ENCODE results near the gene THG1L. TPM values are rescaled to one million over a fixed set of nuclear protein-coding genes. Genes with fewer than 3 reads are reported as not detected.
"Not testable (repeated sequence)": the region's sequence is repeated elsewhere in the genome, so short reads cannot be mapped to it uniquely, and the experiment has no call there.

The THG1L gene
- total and polyA plus RNA-seq, 10 of the 15 experiments (the other 5 are each of a cell fraction or from before 2014, with no cell fraction given), result 24.8 to 58.0 (median 34.5) TPM

- POLR2A ChIA-PET, result interaction anchor here (0.6 kb wide), 1 partner anchor 125 kb away, joined by 3 read pairs; no protein-coding TSS in a partner anchor
- FAIRE-seq; RAD21 ChIA-PET (ENCODE audit: unreplicated experiment); H2AFZ ChIP-seq (ENCODE audit: control insufficient read depth, low read depth, low read length); H4K20me1 ChIP-seq (ENCODE audit: control insufficient read depth, insufficient read depth); in situ Hi-C loops (cut with MboI); H3K4me1 ChIP-seq (ENCODE audit: control insufficient read depth, insufficient read depth, low read length); SMC1A ChIA-PET (ENCODE audit: uncharacterized antibody, unreplicated experiment); H3K36me3 ChIP-seq (ENCODE audit: control insufficient read depth in 2 of 2, insufficient read depth in 2 of 2, low read length in 1 of 2); H3K27me3 ChIP-seq (replicated peaks in 1 of 2; ENCODE audit: control insufficient read depth in 2 of 2, insufficient read depth in 2 of 2, low read length in 1 of 2); H3K9me3 ChIP-seq (replicated peaks; ENCODE audit: control insufficient read depth, insufficient read depth, low read length); BruUV-seq (replicated peaks); H3K27ac ChIP-seq (ENCODE audit: control insufficient read depth, insufficient read depth); ATAC-seq; H3K9ac ChIP-seq (ENCODE audit: control insufficient read depth, insufficient read depth, low read length); DNase-seq (ENCODE audit: low read depth, low spot score); H3K4me2 ChIP-seq (ENCODE audit: control insufficient read depth, insufficient read depth); H3K79me2 ChIP-seq (ENCODE audit: control insufficient read depth, insufficient read depth, low read length); H3K4me3 ChIP-seq; intact Hi-C loops (cut with micrococcal nuclease; ENCODE audit: unreplicated experiment): not testable (repeated sequence)
- WGBS (ENCODE audit: insufficient coverage, insufficient replicate concordance, low lambda C conversion rate, missing lambda C conversion rate), result 77% methylated on average over 2 of the region's 2 CpGs
- CTCF ChIA-PET, result interaction anchor here (8.8 kb wide), 1 partner anchor 19 kb away, joined by 76 read pairs; the partner anchor contains the start of gene LSM11
Observed at GRCh38 chr5:157722895-157723294, 8.3 kb upstream of the THG1L start.

DNA sequence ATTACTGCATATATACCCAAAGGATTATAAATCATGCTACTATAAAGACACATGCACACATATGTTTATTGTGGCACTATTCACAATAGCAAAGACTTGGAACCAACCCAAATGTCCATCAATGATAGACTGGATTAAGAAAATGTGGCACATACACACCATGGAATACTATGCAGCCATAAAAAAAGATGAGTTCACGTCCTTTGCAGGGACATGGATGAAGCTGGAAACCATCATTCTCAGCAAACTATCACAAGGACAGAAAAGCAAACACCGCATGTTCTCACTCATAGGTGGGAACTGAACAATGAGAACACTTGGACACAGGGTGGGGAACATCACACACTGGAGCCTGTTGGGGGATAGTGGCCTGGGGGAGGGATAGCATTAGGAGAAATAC, 4.6 kb upstream of the THG1L start:
- intact Hi-C loops (cut with micrococcal nuclease; ENCODE audit: unreplicated experiment); FAIRE-seq; H3K79me2 ChIP-seq (ENCODE audit: control insufficient read depth, insufficient read depth, low read length); ATAC-seq; H2AFZ ChIP-seq (ENCODE audit: control insufficient read depth, low read depth, low read length); H3K9ac ChIP-seq (ENCODE audit: control insufficient read depth, insufficient read depth, low read length); RAD21 ChIA-PET (ENCODE audit: unreplicated experiment); H4K20me1 ChIP-seq (ENCODE audit: control insufficient read depth, insufficient read depth); H3K4me3 ChIP-seq; DNase-seq (ENCODE audit: low read depth, low spot score); H3K36me3 ChIP-seq (ENCODE audit: control insufficient read depth in 2 of 2, insufficient read depth in 2 of 2, low read length in 1 of 2); in situ Hi-C loops (cut with MboI); H3K4me2 ChIP-seq (ENCODE audit: control insufficient read depth, insufficient read depth); CTCF ChIA-PET; H3K9me3 ChIP-seq (replicated peaks; ENCODE audit: control insufficient read depth, insufficient read depth, low read length); POLR2A ChIA-PET; H3K27ac ChIP-seq (ENCODE audit: control insufficient read depth, insufficient read depth); BruUV-seq (replicated peaks); H3K27me3 ChIP-seq (replicated peaks in 1 of 2; ENCODE audit: control insufficient read depth in 2 of 2, insufficient read depth in 2 of 2, low read length in 1 of 2): not testable (repeated sequence)
- H3K4me1 ChIP-seq (ENCODE audit: control insufficient read depth, insufficient read depth, low read length), result peaks cover 21% of the 10 kb centered on the region
- WGBS (ENCODE audit: insufficient coverage, insufficient replicate concordance, low lambda C conversion rate, missing lambda C conversion rate), result 84% methylated on average over 2 of the region's 2 CpGs
- SMC1A ChIA-PET (ENCODE audit: uncharacterized antibody, unreplicated experiment), result interaction anchor here (3.0 kb wide), 1 partner anchor 8 kb away, joined by 20 read pairs; no protein-coding TSS in a partner anchor

Data from GM12878 (cell line).